Left lung (tissue), 10 donors: ENCODE data around the gene CSNK1D. TPM values are rescaled to one million over a fixed set of nuclear protein-coding genes. Genes with fewer than 3 reads are reported as not detected.

Experiments
- ATAC-seq: fragments of 200-7000 bp; cut with Tn5 transposase; one replicate; pipeline ENCODE4 v1.9.1; 2020; ENCODE audit warnings: moderate library complexity
- DNase-seq, 4 donors: peaks; one replicate each; pipeline ENCODE4 v3.0.0-alpha.2; 2013 to 2020
- H3K27ac ChIP-seq, 2 donors: fragments of 200-600 bp; sonication (generic) in 1 of 2; one replicate each; pipeline versions ENCODE4 v1.5.0 to v1.8.0; 2020 to 2021
- H3K27me3 ChIP-seq, 2 donors: fragments of 200-600 bp; sonication (generic) in 1 of 2; one replicate each; pipeline versions ENCODE4 v1.5.0 to v1.8.0; 2020 to 2021
- H3K36me3 ChIP-seq, 2 donors: fragments of 200-600 bp; sonication (generic) in 1 of 2; one replicate each; pipeline versions ENCODE4 v1.5.0 to v1.8.0; 2020 to 2021
- H3K4me1 ChIP-seq, 2 donors: fragments of 200-600 bp; one replicate each; pipeline ENCODE4 v1.8.0; 2021
- H3K4me3 ChIP-seq, 2 donors: fragments of 200-600 bp; sonication (generic) in 1 of 2; one replicate each; pipeline versions ENCODE4 v1.5.0 to v1.8.0; 2020 to 2021; ENCODE audit warnings: mild to moderate bottlenecking in 1 of 2
- H3K9me3 ChIP-seq, 2 donors: fragments of 200-600 bp; sonication (generic) in 1 of 2; one replicate each; pipeline versions ENCODE4 v1.5.0 to v1.8.0; 2020 to 2021
- intact Hi-C, 2 donors: fragments of 100-400 bp; cut with DNase I; formaldehyde crosslinking; loops; one replicate each; pipeline versions ENCODE4 v1.11.2 to v1.14.2; 2022
- polyA plus RNA-seq, 6 donors: library from polyadenylated mRNA; unstranded; fragments of 120-200 nt; gene quantifications; one replicate each; pipeline ENCODE4 v1.2.1, GENCODE V29; 2013; ENCODE audit not compliant: insufficient read length in 6 of 6
- total RNA-seq, 2 donors: library from RNA; stranded (reverse); fragmentation: NEBNext Ultra II Directional; extraction: Animal tissue kit (Norgen Biotek cat#: 25700); gene quantifications; one replicate each; pipeline ENCODE4 v1.2.1, GENCODE V29; 2021
- TF ChIP-seq, protein P1 (sequence below), 2 donors: fragments of 200-600 bp; sonication (generic) in 1 of 2; IDR thresholded peaks; one replicate each; pipeline versions ENCODE4 v1.5.0 to v1.8.0; 2021; ENCODE audit warnings: antibody characterized with exemption in 2 of 2
- donor health status: DM: no; HTN: yes; CAD: no.
- donor health status: DM: no; HTN: no; CAD: no.

CSNK1D gene
- total and polyA plus RNA-seq, 8 donors: 101 to 160 (median 122) TPM

DNA sequence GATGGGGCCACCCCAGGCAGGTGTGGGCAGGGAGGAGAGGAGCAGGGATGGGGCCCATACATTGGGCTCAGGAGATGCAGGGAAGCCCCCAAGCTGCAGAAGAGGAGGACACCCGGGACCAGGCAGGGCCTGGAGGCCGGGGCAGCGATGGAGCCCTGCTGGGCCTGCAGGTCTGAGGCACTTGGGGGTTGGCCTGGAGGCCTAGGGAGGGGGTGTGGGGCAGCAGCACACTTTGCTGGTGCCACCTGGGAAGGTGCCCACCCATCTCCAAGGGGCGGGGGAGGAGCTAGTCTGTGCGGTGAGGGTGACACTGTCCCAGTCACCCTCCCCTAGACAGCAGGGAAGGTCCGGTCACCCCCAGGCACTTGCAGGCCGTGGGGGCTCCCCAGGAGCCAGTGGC is 54.4 kb downstream of the CSNK1D start:
- no peak for DNase-seq
- Histone ChIP-seq H3K4me3 (peak overlapping the region in 1 of 2 donors; percentile 30), H3K4me1 (peaks cover 20 to 93% of the 10 kb centered on the region in 2 donors), H3K27ac (peak overlapping the region in 1 of 2 donors; percentile 98), H3K36me3 (no peaks in the 10 kb centered on the region), H3K9me3 (no peaks in the 10 kb centered on the region), H3K27me3 (no peaks in the 10 kb centered on the region)
- intact Hi-C loops: no loop called here
- TF ChIP-seq, protein P1, sequence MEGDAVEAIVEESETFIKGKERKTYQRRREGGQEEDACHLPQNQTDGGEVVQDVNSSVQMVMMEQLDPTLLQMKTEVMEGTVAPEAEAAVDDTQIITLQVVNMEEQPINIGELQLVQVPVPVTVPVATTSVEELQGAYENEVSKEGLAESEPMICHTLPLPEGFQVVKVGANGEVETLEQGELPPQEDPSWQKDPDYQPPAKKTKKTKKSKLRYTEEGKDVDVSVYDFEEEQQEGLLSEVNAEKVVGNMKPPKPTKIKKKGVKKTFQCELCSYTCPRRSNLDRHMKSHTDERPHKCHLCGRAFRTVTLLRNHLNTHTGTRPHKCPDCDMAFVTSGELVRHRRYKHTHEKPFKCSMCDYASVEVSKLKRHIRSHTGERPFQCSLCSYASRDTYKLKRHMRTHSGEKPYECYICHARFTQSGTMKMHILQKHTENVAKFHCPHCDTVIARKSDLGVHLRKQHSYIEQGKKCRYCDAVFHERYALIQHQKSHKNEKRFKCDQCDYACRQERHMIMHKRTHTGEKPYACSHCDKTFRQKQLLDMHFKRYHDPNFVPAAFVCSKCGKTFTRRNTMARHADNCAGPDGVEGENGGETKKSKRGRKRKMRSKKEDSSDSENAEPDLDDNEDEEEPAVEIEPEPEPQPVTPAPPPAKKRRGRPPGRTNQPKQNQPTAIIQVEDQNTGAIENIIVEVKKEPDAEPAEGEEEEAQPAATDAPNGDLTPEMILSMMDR (IDR thresholded peaks at IDR 0.05): no peak
- ATAC-seq: no peak

DNA sequence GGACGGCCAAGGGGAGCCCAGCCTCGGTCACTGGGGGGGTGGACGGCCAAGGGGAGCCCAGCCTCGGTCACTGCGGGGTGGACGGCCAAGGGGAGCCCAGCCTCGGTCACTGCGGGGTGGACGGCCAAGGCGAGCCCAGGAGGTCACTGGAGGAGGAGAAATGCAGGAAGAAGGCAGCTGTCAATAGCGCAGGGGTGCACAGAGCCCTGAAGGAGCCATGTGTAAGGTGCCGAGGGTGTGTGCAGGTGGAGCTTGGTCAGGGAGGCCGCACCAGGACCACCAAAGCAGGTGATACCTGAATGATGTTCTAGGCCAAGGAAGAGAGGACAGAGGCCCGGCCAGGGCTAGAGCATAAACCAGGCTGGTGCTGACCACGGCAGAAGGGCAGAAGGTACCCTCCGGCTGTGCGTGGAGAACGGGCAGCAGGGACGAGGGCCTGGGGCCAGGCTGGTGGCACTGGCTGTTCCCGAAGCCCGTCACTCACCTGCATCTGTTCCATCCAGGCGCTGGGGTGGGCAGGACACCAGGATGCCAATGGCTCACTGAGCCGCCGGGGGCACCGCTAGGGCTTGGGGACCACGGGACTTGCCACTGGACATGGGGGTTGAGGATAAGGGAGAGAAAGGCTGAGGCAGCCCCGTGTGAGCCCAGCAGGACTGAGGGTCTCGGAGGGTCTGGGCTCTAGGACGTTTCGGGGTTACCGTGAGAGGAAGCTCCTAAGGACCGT is 55.0 kb downstream of the CSNK1D start:
- H3K4me3 ChIP-seq: peak overlapping the region in 1 of 2 donors; percentile 30
- H3K4me1 ChIP-seq: peaks cover 21 to 96% of the 10 kb centered on the region in 2 donors
- TF ChIP-seq, protein P1 (IDR thresholded peaks at IDR 0.05): no peak
- intact Hi-C loops: no loop called here
- no peaks in the 10 kb centered on the region for H3K36me3 ChIP-seq
- H3K27ac ChIP-seq: peak overlapping the region in 1 of 2 donors; percentile 98
- no peaks in the 10 kb centered on the region for H3K27me3 ChIP-seq
- no peak for ATAC-seq
- H3K9me3 ChIP-seq: no peaks in the 10 kb centered on the region
- DNase-seq: peak in 1 of 4 donors; percentile 79

DNA sequence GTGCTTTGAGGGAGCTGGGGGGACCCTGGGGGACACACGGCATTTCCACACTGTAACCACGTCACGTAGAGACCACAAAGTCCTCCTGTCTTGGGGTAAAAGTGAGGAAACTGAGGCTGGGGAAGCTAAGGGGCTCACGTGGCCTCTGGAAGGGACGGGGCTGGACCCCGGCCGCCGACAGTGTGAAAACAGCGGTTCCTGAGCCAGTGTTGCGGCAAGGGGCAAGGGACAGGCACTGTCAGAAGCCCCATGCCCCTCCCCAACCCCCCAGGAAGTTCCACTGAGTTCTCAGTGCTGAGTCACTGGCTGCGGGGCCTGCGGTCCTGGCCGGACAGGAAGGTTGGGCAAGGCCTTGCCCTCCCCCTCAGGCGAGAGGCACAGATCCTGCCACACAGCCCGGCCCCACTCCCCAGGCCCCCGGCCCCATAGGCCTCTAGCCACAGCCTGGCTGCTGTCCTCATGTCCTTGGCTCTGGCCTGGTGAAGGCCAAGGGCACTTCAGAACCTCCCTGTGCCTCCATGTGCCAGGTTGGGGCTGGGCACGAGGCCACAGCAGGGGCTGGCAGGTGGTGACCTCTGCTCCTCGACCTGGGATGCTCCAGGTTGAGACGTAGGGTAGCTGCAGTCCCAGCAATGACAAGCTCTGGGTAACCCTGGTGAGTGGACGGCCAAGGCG is 55.8 kb downstream of the CSNK1D start:
- TF ChIP-seq, protein P1 (IDR thresholded peaks at IDR 0.05): no peak
- Histone ChIP-seq H3K4me3 (peak overlapping the region in 1 of 2 donors; percentile 30), H3K4me1 (peaks cover 24 to 94% of the 10 kb centered on the region in 2 donors), H3K9me3 (no peaks in the 10 kb centered on the region), H3K27ac (peak overlapping the region; percentile 89 to 98), H3K27me3 (no peaks in the 10 kb centered on the region), H3K36me3 (no peaks in the 10 kb centered on the region)
- DNase-seq: peak in 2 of 4 donors; percentile 92 to 97
- ATAC-seq: peak; percentile 52
- intact Hi-C loops: no loop called here

DNA sequence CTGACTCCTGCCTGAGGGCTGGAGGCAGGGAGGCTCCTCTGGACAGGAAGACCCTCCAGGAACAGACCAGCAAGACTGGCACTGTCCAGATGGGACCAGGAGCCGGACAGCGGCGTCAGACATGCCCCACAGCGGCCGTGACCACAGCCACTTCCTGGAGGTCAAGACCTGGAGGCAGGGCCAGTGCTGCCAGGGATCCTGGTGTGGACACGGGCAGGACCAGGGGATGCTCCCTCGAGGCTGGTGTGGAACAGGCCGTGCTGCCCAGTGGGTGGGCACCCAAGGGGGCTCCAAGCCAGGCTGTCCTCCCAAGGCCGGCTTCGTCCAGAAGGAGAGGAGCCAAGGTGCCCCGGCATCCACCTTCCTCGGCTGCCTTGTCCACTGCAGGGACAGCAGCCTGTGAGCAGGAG is 56.4 kb downstream of the CSNK1D start:
- intact Hi-C loops: no loop called here
- TF ChIP-seq, protein P1 (IDR thresholded peaks at IDR 0.05): no peak
- H3K4me1 ChIP-seq: peaks cover 24 to 88% of the 10 kb centered on the region in 2 donors
- H3K27me3 ChIP-seq: no peaks in the 10 kb centered on the region
- no peaks in the 10 kb centered on the region for H3K36me3 ChIP-seq
- DNase-seq (peak in 2 of 4 donors; percentile 76 to 92), ATAC-seq (peak; percentile 7)
- H3K9me3 ChIP-seq: no peaks in the 10 kb centered on the region
- peak overlapping the region in 1 of 2 donors; percentile 30 for H3K4me3 ChIP-seq
- H3K27ac ChIP-seq: peak overlapping the region; percentile 89 to 98
